HG02588 (cell line): ENCODE results near the gene NMNAT2.

Experiments used
- ATAC-seq: cut with Tn5 transposase; IDR thresholded peaks from one replicate; pipeline ENCODE4 v1.9.1; 2021; ENCODE audit warnings: mild to moderate bottlenecking, moderate library complexity; ENCODE audit not compliant: unreplicated experiment

Gene NMNAT2

GRCh38 chr1:183270541-183271141, 147.5 kb downstream of the NMNAT2 start:
- ATAC-seq = no peak

GRCh38 chr1:183267646-183268431, 150.3 kb downstream of the NMNAT2 start:
- no peak for ATAC-seq

GRCh38 chr1:183263886-183264602, 154.1 kb downstream of the NMNAT2 start:
- no peak for ATAC-seq

- no peak for ATAC-seq
Observed at GRCh38 chr1:183262628-183263200, 155.5 kb downstream of the NMNAT2 start.

- no peak for ATAC-seq
Observed at GRCh38 chr1:183259924-183260323, 158.3 kb downstream of the NMNAT2 start.

GRCh38 chr1:183255073-183255472, 163.1 kb downstream of the NMNAT2 start:
- ATAC-seq = no peak

- ATAC-seq = no peak
Observed at GRCh38 chr1:183251959-183252450, 166.2 kb downstream of the NMNAT2 start.

- ATAC-seq = no peak
Observed at GRCh38 chr1:183251101-183251958, 166.8 kb downstream of the NMNAT2 start.

- ATAC-seq = no peak
Observed at GRCh38 chr1:183249941-183250452, 168.2 kb downstream of the NMNAT2 start.

GRCh38 chr1:183248989-183249691, 169.0 kb downstream of the NMNAT2 start:
- ATAC-seq = no peak

GRCh38 chr1:183247931-183248330, 170.2 kb downstream of the NMNAT2 start:
- no peak for ATAC-seq

GRCh38 chr1:183247484-183247883, 170.7 kb downstream of the NMNAT2 start:
- ATAC-seq = no peak

- no peak for ATAC-seq
Observed at GRCh38 chr1:183247066-183247465, 171.1 kb downstream of the NMNAT2 start.

GRCh38 chr1:183246436-183246835, 171.7 kb downstream of the NMNAT2 start:
- ATAC-seq = no peak

- ATAC-seq = no peak
Observed at GRCh38 chr1:183245357-183245756, 172.8 kb downstream of the NMNAT2 start.

- no peak for ATAC-seq
Observed at GRCh38 chr1:183244466-183244865, 173.7 kb downstream of the NMNAT2 start.

- ATAC-seq = no peak
Observed at GRCh38 chr1:183243161-183244050, 174.8 kb downstream of the NMNAT2 start.

- no peak for ATAC-seq
Observed at GRCh38 chr1:183242556-183242955, 175.6 kb downstream of the NMNAT2 start.

GRCh38 chr1:183241471-183241870, 176.7 kb downstream of the NMNAT2 start:
- no peak for ATAC-seq
